ENCODE results near the gene CD4.
"Not testable (repeated sequence)": the region's sequence is repeated elsewhere in the genome, so short reads cannot be mapped to it uniquely, and the experiment has no call there.

The CD4 gene

DNA sequence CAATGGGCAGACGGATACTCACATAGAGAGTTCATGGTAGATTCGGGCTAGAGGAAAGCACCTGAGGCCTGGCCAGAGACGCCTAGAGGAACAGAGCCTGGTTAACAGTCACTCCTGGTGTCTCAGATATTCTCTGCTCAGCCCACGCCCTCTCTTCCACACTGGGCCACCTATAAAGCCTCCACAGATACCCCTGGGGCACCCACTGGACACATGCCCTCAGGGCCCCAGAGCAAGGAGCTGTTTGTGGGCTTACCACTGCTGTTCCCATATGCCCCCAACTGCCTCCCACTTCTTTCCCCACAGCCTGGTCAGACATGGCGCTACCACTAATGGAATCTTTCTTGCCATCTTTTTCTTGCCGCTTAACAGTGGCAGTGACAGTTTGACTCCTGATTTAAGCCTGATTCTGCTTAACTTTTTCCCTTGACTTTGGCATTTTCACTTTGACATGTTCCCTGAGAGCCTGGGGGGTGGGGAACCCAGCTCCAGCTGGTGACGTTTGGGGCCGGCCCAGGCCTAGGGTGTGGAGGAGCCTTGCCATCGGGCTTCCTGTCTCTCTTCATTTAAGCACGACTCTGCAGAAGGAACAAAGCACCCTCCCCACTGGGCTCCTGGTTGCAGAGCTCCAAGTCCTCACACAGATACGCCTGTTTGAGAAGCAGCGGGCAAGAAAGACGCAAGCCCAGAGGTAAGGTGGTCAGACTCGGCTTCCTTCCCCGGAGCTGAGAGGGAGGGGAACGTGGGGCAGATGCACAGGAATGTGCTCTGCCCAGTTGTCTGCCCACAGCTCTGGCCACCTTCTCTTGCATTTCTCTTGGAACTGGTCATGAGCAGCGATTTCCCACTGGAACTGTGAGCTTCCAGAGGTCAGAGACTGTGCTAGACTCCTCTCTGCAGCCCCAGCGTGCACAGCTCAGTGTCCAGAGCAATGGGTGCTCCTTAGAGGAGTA, at the start of gene CD4:
TSS of gene CD4 (plus strand) at position 557 of the 953 bp plus-strand sequence. CDS start 10,611 bp downstream, outside the sequence.
- DNase-seq (ENCODE audit: low read depth, low spot score): no peak

DNA sequence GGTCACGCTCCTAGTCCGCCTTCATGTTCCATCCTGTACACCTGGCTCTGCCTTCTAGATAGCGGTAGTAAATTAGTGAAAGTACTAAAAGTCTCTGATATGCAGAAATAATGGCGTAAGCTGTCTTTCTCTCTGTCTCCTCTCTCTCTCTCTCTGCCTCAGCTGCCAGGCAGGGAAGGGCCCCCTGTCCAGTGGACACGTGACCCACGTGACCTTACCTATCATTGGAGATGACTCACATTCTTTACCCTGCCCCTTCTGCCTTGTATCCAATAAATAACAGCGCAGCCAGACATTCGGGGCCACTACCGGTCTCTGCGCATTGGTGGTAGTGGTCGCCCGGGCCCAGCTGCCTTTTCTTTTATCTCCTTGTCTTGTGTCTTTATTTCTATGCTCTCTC, 47.2 kb upstream of the CD4 start:
- DNase-seq (ENCODE audit: low read depth, low spot score): not testable (repeated sequence)

DNA sequence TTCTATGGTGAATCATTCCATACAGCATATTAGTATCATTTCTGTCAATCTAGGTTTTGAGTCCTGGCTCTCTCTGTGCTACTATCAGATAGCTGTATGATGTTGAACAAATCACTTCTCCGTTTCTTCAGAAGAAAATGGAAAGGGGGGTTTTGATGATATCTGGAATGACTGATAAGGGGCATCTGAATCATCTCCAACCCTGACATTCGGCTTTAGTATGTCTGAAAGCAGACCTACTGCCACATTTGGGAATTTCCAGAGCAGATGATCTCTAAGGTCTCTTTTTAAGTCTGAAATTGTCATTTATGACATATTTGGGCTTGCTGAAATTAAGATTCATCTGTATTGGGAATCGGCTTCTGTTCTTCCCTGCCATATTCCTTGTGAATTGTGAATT, 46.5 kb upstream of the CD4 start:
- no peak for DNase-seq (ENCODE audit: low read depth, low spot score)

GRCh38 chr12:6743300-6743699, 46.0 kb upstream of the CD4 start:
- DNase-seq (ENCODE audit: low read depth, low spot score): not testable (repeated sequence)

GRCh38 chr12:6745741-6746525, 43.4 kb upstream of the CD4 start:
- DNase-seq (ENCODE audit: low read depth, low spot score): no peak

DNA sequence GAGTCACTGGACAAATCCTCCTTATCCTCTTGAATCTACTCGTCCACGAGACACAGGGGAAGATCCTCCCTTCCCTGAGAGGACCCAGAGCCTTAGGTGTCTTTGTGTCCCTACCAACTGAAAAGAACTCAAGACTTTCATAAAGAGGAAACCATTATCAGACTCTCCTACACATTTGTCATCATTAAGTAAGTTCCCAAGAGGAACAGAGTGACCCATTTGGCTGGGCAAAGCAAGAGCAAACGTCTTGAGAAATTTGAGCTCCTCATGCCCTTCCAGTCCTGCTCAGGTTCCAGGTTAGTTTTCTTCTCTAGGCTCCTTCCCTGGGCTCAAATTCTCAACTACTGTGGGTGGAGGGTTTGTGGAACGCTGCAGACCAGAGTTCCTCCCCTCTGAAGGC, 42.1 kb upstream of the CD4 start:
- no peak for DNase-seq (ENCODE audit: low read depth, low spot score)

DNA sequence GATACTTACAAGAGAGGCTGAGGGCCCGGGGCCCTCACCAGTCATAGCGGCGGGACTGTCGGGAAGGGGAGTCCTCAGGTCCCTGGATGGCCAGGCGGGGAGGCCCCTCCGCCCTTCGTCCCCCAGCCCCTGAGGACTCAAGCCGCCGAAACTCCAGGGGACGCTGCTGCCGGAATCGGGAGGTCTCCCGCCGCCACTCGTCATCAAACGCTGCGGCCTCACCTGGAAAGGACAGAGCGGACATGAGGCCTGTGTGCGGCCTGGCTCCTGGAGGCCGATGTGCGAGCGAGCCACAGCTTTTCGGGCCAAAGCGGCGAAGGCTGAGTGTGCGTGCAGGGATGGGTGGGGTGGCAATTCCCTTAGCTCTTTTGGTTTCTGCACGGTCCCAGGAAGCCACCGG, 40.6 kb upstream of the CD4 start:
- DNase-seq (ENCODE audit: low read depth, low spot score): no peak

DNA sequence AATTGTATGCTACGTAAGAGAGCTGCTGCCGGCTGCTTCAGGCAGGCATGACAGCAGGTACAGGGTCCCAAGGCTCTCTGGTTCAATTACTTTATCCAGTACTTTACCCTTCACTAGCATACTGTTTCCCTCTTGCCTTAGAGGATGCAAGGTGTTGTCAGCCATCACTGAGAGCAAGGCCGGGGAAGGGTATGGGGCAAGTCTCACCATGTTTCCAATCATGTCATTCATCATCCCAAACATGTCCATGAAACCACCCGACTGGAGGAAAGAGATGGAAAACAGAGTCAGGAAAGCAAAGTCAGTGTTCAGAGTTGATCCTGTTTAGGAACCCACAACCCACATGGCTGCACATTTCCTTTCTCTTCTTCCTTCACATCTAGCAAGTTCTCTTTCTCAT, 38.8 kb upstream of the CD4 start:
- no peak for DNase-seq (ENCODE audit: low read depth, low spot score)

- no peak for DNase-seq (ENCODE audit: low read depth, low spot score)
Measured at GRCh38 chr12:6751767-6752166, 37.6 kb upstream of the CD4 start.

DNA sequence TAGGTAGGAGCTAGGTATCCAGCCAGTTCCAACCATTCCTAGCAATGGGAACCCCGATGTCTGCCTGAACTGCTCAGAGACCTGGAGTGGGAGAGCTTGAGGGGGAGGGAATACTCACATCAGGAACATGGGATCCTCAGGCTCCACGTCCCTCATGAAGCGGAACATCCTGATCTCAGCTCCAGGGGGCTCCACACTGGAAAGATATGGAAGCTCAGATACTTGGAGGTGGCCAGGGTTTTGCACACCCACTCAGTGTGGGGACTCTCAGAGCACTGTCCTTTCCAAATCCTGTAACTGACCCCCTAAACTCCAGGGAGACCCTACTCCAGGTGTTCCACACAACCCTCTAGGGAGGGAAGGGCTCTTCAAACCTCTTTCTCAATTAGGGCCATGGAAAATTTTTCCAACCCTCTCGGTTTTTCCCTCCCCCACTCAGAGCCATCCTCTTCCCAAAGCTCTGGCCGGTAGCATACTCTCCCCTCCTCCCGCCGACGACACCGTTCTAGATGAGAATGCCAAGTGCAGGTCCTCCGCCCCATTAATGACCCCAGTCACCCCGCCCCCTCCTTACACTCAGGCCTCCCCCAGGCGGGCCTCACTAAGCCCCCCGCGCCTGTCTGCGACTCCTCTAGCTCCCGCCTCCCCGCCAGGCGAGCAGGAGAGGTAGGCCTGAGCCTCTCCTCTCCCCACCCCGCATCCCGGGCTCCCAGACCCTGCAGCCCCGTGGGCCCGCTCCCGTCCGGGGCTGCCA, 37.0 kb upstream of the CD4 start:
- no peak for DNase-seq (ENCODE audit: low read depth, low spot score)

DNA sequence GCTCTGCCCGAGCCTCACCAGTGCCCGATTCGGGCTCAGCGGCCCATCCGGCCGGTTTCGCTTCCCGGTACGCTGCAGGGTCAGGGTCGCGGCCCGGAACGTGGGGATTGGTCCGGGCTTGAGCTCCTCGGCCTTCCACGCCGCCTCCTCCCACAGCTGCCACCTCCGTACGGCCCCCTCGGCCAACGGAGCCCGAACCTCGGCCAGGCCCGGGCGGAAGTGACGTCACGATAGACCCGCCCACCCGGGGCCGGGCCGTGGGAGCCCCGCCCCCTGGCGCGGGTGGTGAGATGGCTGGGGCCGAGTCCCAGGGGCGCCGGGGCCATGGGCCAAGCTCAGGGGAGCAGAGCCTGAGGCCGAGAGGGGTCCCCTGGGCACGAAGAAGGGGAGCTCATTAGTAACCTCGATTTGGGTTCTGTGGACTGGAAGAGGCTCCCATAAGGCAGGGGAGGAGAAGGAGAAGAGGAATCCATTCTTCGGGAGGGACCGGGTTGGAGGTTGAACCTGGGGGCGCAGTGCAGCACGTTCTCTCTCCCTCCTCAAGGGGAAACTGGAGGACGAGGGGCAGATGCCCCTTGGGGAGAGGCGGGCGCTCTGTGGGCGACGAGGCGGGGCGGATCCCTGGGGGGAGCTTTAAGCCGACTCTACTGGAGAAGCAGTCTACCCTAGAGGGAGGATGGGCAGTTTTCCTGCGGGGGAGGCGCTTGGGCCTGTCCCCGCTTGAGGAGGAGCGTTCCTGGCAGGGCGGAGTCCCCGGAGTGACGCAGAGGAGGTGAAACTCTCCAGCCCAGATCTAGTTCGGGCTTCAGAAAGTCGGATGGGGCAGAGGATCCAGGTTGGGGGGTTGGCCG, 36.2 kb upstream of the CD4 start, which contains the start of gene MLF2:
TSS of gene MLF2 (minus strand) at position 221 of the 851 bp plus-strand sequence. CDS start 807 bp downstream, outside the sequence.
- DNase-seq (ENCODE audit: low read depth, low spot score): peak; percentile 97

DNA sequence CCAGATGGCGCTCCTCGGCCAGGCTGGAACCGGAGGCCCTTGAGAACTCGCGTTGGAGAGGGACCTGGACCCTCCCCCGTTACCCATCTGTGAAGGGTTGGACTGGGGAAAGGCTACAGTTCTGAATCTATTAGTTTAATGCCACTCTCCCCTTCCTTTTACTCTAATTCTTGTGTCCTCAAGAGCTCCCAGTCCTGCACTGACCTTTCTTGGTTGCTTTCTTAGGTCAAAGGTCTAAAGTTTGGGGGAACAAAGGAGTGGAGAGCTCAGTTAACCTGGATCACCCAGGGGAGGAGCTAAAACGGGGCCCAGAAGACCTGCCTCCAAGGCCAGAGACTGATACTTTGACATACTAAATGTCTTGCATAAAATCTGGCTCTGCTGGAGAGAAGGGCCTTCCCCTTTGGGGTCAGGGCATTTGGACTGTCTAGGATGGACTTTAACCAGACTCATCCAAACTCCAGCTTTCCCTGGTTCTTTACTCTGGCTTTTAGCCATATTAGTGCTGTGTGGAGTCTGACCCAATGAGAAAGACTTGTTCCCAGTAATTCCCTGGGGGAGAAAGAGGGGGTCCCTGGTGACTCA, 35.5 kb upstream of the CD4 start:
- DNase-seq (ENCODE audit: low read depth, low spot score): no peak

DNA sequence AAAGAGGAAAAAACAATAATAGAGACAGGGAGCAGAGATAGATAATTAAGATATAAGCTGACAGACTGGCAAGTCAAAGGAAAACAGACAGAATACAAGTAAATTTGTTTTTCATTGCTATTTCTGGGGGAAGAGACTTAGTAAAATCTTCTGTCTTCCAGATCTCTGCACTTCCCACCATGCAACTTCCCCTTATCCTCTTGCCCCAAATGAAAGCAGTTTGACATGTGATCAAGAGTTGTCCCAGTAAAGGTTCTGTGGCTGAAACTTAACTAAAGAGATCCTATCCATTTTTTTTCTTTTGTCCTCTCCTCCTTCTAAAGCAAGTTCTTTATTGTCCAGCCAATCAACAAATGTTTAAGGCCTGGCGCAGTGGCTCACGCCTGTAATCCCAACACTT, 34.9 kb upstream of the CD4 start:
- DNase-seq (ENCODE audit: low read depth, low spot score): no peak

DNA sequence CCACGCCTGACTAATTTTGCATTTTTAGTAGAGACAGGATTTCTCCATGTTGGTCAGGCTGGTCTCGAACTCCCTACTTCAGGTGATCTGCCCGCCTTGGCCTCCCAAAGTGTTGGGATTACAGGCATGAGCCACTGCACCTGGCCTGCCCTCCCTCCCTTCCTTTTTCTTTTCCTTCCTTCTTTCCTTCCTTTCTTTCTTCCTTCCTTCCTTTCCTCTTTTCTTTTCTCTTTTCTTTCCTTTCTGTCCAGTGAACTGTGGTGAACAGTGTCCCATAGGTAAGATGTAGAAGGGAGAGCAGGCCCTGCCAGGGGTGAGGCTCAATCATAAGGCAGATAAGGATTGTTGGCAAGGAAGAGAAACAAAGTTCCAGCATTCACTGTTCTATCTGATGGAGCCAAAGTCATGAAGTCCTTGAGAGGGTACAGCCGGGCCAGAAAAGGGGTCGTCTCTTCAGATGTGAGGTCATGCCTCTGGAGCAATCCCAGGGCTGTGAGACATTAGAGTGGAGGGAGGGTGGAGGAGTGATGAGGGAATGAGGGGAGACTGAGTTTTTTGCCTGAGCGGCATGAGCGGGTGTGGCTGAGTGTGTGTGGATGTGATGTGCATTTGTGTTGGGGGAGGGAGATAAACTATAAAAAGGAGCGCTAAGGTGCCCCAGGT, 32.2 kb upstream of the CD4 start:
- DNase-seq (ENCODE audit: low read depth, low spot score): no peak

DNA sequence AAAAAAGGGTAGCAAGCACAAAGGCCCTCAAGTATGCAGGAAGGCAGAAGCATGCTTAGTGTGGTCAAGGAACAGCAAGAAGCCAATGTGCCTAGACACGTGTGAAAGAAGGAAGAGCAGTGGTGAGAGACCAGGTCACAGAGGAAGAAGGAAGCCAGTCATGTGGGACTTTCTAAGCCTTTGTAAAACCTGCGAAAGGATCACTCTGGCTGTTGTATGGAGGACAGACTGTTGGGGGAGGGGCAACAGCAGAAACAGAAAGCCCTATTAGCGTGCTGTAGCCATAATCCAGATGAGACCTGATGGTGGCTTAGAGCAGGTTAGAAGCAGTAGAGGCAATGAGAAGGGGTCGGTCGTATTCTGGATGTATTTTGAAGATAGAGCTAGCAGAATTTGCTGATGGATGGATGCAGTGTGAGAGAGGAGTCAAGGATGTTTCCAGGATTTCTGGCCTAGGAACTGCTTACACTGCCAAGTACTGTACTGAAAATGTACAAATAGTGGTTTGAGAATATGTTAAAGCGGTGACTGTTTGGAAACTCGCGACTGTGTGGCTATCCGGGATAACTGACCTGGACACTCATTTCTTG, 30.7 kb upstream of the CD4 start:
- no peak for DNase-seq (ENCODE audit: low read depth, low spot score)

DNA sequence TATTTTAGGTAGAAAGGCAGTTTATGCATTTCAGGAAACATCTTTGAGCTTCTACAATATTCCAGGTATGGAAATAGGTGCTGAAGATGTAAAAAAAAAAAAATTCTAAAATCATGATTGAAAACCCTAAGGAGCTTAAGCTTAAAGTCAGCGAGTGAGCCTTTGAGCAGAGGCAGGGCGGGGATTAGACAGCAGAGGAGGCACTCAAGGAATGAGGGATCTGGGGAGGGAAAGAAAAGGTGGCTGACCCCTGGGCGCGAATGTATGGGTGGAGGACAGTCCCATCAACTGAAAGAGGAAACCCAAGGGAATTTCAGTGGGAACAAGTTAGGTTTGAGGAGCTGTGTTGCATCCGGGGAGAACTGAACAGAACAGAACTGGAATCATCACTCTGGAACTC, 29.6 kb upstream of the CD4 start:
- no peak for DNase-seq (ENCODE audit: low read depth, low spot score)

DNA sequence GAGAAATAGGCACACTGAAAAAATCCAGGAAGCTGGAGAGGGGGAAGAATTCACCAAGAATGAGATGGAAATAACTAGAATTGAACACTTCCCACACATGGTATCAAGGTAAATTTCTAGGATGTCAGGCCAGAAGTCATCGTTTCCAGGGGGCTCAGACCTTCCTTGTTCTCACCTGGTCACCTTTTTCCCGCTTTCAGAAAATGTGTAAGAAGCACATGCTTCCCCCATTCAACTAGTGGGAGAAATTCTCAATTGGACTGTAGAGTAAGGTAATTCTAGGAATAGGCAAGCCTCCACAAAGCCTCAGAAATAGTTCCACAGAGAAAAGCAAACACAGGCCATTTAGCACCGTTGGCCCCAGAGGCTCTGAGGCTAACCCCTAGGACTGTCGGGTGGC, 25.9 kb upstream of the CD4 start:
- DNase-seq (ENCODE audit: low read depth, low spot score): no peak

GRCh38 chr12:6764011-6764828, 25.1 kb upstream of the CD4 start:
- peak; percentile 95 for DNase-seq (ENCODE audit: low read depth, low spot score)
